Dedifferentiated amniotic fluid mesenchymal stem cell (primary cell): ENCODE data around the gene CYP4F22.
"Not testable (repeated sequence)": the region's sequence is repeated elsewhere in the genome, so short reads cannot be mapped to it uniquely, and the experiment has no call there.

Experiments
- DNase-seq: peaks from one replicate; pipeline ENCODE4 v3.0.0-alpha.2; 2016; ENCODE audit errors: extremely low spot score

The CYP4F22 gene

DNA sequence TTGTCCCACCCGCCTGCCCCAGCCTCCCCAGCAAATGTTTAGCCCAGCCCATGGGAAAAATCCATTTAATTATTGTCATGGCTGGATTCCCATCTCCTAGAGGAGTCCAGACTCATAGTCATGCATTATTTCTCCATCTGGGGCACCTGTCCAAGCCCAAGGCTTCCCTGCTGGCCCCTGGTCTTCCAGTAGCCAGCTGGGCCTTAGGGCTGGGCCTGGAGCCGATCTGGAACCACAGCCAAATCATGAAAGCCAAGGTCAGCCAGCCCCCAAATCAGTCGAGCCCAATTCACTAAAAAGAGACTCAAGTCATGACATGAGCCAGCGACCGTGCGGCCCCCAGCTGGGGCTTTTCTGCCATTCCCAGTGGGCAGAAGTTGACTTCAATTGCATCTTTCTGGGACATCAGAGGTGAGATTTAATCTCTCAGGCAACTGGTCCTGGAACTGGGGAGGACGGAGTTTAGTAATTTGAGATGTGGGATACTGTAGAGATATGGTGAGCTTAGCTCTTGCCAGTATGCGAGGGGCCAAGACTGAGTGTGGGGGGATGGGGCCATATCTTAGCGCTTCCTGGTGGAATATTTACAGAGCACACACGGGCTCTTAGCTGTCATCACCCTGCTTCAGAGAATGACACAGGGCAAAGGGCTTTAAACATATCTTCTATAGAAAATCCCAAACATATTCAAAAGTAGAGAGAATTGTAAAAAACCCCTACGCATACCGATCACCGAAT is 19.7 kb upstream of the CYP4F22 start:
- DNase-seq = no peak

- no peak for DNase-seq
Measured at GRCh38 chr19:15495151-15495550, 13.2 kb upstream of the CYP4F22 start.

DNA sequence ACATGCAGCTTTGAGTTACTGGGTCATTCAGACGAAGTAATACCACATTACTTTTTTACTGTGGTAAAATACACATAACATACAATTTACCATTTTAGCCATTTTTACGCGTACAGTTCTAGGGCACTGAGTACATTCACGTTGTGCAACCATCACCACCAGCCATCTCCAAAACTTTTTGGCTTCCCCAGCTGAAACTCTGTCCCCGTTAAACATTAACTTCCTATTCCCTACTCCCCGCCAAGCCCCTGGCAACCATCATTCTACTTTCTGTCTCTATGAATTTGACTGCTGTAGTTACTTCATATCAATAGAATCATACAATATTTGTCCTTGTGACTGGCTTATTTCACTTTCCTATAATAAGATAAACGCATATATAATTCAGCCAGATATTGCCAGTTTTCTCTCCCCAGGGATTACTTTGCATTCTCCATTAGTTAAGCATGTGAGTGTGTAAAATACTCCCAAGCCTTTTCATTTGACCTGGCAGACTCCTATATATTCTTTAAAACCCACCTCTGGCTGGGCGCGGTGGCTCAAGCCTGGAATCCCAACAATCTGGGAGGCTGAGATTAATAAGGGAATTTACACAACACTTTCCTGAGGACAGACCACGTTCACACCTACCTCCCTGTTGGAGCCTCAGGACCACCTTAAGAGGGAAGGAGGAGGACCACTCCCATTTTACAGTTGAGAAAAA is 10.0 kb upstream of the CYP4F22 start:
- no peak for DNase-seq

DNA sequence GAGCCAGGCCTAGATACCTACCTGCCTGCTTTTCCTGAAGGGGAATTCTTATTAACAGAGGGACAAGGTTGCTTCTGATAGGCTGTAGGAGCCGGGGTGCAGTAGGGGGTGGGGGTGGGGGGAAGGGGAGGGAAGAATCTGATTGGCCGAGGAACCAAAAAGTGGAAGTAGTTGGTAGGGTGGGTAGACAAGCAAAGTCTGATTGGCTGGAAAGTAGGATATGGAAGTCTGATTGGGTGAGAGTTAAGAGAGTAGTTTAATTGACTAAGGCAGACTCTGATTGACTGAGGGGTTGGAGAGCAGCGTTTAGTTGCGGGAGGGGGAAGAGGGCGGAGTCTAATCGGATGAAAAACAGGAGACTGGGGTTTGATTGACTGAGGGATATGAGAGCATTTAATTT is 9.4 kb upstream of the CYP4F22 start:
- no peak for DNase-seq

DNA sequence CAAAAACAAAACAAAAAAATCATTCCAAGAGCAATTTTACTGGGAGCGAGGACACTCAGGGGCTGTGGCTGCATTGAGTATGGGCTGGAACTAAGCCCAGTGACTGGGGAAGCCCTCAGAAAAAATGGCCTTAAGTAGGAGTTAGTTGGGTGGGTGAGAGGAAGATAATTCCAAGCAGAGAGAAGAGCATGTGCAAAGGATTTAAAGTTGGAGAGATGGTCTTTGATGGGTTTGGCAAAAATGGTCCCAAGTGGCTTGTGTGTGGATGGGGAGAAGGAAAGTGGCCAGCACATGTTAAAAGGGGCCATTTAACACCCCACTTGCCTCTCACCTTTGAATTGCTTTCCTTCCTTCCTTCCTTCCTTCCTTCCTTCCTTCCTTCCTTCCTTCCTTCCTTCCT is 6.7 kb upstream of the CYP4F22 start:
- no peak for DNase-seq

GRCh38 chr19:15502264-15502663 is 6.1 kb upstream of the CYP4F22 start:
- DNase-seq = no peak

GRCh38 chr19:15506074-15506571 is 2.2 kb upstream of the CYP4F22 start:
- no peak for DNase-seq

DNA sequence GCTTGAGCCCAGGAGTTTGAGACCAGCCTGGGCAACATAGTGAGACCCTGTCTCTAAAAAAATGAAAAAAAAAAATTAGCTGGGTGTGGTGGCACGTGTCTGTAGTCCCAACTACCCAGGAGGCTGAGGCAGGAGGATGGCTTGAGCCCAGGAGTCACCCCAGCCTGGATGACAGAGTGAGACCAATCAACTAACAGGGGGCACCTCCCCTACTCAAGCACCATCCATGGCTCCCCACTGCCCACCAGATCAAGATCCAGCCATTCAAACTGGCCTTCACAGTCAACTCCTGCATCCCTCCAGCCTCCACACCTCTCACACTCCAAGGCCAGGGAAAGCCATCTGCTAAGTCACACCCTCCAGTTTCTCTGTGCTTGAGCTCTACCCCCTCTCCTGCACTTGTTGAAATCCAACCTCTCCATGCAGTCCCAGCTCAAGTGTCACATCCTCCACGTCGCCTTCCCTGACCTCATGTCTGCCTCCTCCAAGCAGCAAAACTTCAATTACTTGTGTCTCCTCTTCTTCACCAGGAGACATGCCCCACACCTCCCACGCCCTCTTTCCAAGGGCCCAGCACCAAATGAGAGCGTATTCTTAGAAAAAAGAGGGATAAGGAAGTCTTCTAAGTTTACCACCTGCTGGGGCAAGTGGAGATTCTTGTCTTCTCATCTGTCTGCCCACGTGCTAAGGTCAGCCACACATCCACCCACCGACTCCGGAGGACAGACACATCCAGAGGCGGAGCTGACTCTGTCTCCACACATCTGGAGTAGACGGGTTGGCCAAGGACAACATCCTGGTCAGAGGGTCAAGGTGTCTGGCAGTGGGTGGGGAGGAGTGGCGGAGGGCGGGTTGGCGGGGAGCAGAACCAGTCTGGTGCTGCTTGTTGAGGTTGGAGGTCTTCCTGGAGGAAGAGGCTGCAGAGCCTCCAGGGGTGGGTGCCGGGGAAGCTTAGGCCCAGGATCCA is 974 bp upstream of the CYP4F22 start:
- no peak for DNase-seq

DNA sequence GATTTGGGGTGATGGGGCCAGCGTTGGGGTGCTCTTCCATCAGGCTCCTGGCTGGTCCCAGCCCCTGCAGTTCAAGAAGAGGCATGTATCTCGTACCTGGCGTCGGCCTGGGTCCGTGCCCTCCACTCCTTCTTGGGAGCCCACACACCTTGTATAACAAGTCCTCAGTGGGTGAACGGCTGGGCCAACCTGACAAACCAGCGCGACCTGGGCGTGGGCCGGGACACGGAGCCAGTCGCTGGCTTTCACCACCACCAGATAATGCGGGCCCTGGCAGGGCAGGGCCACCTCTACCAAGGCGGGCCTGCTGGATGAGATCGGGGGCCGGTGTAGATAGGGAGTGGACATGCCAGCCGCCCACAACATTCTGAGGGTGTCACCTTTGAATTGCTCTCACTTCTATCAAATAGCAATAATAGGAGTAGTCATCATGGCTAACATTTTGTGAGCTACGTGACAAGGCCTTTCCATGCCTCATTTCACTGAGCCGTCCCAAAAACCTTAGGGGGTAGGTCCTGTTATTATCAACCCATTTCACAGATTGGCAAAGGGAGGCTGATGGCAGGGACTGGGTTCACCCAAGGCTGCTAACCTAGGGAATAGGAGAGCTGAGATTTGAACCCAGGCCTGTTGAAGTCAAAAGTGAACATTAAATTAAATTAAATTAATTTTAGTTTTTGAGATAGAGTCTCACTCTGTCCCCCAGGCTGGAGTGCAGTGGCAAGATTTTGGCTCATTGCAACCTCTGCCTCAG is 3.5 kb downstream of the CYP4F22 start:
- DNase-seq = no peak

- not testable (repeated sequence) for DNase-seq
Measured at GRCh38 chr19:15515227-15515625, 6.9 kb downstream of the CYP4F22 start.

GRCh38 chr19:15516363-15516762 is 8.0 kb downstream of the CYP4F22 start:
- no peak for DNase-seq

GRCh38 chr19:15517778-15518177 is 9.5 kb downstream of the CYP4F22 start:
- no peak for DNase-seq

GRCh38 chr19:15519433-15519976 is 11.2 kb downstream of the CYP4F22 start:
- no peak for DNase-seq

DNA sequence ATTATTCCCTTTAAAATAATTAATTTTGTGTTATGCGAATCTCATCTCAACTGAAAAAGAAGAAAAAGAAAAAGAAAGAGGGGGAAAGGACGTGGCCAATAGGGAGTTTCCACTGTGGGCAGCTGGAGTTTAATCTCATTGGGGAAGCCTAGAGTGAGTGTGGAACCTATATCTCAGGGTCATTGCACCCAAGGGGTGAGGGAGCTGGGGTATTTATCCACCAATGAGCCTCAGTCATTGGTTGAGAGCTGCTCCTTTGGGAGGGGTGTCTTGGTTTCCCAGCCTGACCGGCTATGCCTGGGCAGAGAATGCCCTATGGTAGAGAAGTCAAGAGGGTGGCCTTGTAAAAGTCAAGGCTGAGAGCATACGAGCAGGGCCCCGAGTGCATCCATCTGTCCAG is 16.5 kb downstream of the CYP4F22 start:
- DNase-seq = no peak

DNA sequence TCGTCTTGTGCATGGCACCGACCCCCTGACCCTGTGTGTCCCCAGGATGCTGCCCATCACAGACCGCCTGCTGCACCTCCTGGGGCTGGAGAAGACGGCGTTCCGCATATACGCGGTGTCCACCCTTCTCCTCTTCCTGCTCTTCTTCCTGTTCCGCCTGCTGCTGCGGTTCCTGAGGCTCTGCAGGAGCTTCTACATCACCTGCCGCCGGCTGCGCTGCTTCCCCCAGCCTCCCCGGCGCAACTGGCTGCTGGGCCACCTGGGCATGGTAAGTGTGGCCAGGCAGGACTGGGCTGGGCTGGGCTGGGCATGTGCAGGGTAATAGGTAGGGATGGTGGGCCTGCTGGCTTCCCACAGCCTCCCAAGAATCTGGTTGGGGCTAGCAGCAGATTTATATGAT is 17.0 kb downstream of the CYP4F22 start:
- DNase-seq = no peak

DNA sequence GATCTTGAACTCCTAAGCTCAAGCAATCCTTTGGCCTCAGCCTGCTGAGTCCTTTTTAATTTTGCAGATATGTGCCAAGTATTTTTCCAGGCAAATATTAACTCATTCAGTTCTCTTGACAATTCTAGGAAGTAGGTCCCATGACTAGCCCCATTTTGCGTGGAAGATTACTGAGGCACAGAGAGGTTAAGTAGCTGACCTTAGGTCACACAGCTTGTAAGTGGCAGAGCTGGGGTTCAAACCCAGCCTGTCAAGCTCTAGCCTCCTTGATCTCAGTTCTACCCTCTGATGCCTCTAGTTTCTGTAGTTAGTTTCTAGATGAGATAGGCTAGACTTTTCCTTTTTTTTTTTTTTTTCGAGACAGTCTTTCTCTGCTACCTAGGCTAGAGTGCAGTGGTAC is 18.1 kb downstream of the CYP4F22 start:
- DNase-seq = no peak

- no peak for DNase-seq
Measured at GRCh38 chr19:15527705-15528104, 19.4 kb downstream of the CYP4F22 start.

GRCh38 chr19:15529774-15530372 is 21.5 kb downstream of the CYP4F22 start:
- no peak for DNase-seq

DNA sequence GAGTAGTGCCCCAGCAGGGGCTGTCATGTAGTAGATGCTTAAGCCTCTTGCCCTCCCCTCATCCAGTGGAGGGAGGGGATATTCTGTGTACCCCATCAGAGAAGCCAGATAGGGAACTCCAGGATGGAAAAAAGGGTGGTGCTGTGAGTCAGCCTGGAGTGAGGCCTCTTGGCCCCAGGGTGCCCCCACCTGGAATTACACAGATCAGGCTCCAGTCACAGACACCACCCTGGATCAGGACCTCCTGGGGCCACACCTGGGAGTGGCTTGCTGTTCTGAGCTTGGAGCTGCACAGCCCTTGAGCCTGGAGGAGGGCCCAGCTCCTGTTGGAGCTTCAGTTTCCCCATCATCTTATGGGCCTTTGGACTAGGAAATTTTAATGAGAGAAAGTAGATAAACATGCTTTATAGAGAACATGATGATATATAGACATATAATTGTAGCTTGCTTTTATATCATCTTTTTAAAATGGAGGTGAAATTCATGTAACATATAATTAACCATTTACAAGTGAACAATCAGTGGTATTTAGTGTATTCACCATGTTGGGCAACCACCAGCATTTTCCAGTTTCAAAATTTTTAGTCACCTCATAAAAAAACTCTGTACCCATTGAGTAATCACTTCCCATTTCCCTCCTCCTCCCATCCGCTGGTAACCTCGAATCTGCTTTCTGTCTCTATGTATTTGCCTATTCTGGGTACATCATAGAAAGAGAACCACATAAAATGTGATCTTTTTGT is 24.6 kb downstream of the CYP4F22 start:
- no peak for DNase-seq

DNA sequence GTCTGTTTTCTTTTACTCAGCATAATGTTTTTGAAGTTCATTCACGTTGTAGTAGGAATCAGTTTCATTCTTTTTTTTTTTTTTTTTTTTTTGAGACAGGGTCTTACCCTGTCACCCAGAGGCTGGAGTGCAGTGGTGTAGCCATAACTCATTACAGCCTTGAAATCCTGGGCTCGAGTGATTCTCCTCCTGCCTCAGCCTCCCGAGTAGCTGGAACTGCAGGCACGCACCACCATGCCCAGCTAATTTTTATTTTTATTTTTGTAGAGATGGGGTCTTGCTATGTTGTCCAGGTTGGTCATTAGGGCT is 25.2 kb downstream of the CYP4F22 start:
- not testable (repeated sequence) for DNase-seq
